Measurements from ENCODE around the gene ABHD14A.

DNA sequence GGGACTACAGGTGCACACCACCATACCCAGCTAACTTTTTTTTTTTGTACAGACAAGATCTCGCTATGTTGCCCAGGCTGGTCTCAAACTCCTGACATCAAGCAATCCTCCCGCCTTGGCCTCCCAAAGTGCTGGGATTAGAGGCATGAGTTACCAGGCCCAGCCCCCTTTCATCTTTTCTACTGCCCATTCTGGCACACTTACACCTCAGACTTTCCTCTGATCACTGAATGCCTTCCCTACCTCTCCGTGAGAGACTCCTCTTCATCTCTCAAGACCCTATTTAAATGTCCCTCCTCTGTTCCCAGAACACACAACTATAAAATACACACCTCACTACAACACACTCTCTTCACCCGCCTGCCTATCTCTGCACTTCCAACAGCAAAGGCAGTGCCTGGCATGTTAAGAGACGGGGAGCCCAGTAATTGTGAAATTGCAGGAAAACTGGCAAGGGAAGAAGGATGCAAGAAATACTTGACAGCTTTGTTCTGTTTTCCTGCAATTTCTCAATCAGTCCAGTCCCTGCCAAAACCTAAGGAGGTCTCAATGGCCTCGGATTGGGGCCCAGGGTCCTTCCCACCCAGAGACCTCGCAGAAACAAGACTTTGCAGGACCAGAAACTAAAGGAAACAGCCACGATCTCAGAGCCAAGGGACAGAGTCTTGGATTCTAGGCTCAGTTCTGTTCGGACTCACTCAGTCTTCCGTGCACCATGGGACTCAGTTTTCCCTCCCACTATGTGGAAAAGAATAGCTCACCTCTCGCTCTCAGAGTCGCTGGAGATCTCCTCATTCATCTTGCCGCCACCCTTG, 34.0 kb upstream of the ABHD14A start:
- no peak for TF ChIP-seq POLR2AphosphoS5 (IDR thresholded peaks at IDR 0.05; ENCODE audit: borderline replicate concordance, low read depth, low read length)
- TF ChIP-seq EZH2 (IDR thresholded peaks at IDR 0.05) = no peak

All from SK-N-MC (cell line).